ENCODE measurements around the gene NSD1. TPM values are rescaled to one million over a fixed set of nuclear protein-coding genes. Genes with fewer than 3 reads are reported as not detected.
"Not testable (repeated sequence)": the region's sequence is repeated elsewhere in the genome, so short reads cannot be mapped to it uniquely, and the experiment has no call there.

Gene NSD1
- total RNA-seq, 2 donors from 2014 or later, result 62.6 to 80.5 TPM

DNA sequence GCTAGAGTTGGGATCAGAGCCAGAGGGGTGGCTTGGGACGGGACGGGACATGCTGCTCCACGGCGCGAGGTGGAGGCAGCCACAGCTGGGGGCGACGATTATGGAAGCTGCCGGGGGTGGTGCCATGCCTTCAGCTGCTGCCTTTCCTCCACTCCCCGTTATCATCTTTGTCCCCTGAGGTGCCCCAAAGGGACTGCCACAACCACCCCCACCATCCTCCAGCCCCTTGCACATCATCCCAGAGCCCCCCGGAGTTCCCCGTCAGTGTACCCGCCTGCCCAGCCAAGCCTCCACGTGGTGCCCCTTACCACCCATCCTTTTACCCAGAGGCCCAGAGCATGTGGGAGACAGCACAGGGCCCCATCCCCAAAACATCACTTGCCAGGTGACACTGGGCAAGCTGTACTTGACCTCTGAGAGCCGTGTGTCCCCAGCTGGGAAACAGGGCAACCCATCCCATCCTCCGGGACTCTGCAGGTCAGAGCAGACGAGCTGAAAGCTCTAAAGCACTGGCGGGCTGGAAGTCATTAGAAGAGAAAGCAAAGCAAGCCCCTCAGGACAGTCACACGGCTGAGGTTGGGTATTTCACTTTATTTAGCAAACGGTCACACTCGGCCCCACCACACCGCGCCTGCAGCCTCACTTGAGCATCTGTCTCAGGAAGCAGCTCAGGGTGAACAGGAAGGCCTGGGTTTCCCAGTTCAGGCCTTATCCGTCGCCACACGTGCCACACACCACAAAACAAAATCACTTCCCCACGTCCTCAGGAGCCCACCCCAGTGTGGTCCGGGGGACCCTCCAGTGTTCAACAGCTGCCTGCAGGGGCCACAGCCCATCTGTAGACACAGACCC lies 197.6 kb downstream of the NSD1 start:
- DNase-seq (ENCODE audit: low spot score in 2 of 2), result no peak
- Mint-ChIP-seq H3K9me3 (no peaks in the 10 kb centered on the region), H3K27ac (peak overlapping the region in 1 of 2 donors; percentile 55), H3K36me3 (peaks cover 7 to 10% of the 10 kb centered on the region in 2 donors)
- ATAC-seq, result no peak

DNA sequence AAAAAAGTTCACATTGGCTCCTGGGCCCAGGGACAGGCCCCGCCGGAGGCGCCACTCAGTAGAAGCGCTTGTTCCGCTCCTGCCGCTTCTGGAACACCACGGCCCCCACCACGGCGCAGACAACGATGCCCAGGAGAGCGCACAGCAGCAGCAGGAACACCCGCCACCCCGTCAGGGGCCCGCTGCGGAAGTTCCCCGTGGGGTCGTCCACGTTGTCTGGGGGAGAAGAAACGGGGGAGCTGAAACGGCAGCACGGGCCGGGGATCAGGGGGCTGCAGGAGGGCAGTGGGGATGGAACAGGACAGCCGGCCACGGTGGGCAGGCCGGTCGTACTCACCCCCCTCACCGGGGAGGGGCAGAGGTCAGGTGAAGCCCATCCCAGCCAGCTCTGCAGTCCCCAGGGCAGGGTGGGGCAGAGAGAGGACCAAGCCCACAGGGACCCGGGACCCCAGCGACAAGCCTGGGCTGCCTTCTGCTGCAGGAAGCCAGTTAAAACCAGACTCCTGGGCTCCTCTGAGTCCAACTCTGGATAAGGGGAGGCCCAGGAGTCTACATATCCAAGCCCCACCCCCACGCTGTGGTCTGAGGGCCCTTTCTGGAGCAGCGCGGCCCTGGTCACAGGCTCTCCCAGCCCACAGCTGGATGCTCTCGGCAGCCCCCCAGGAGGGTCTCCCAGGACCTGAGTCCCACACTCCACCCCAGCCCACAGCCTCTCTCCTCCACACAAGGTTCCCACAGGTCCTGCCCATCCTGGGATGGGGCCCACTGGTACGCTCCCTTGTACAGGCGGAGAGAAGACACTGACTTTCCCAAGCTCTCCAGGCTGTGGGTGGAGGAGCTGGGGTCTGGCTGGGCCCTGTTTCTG lies 198.7 kb downstream of the NSD1 start:
- H3K27ac Mint-ChIP-seq, result peak overlapping the region in 1 of 2 donors; percentile 23
- H3K9me3 Mint-ChIP-seq, result no peaks in the 10 kb centered on the region
- H3K36me3 Mint-ChIP-seq, result peaks cover 10 to 11% of the 10 kb centered on the region in 2 donors
- no peak for DNase-seq (ENCODE audit: low spot score in 2 of 2)
- no peak for ATAC-seq

DNA sequence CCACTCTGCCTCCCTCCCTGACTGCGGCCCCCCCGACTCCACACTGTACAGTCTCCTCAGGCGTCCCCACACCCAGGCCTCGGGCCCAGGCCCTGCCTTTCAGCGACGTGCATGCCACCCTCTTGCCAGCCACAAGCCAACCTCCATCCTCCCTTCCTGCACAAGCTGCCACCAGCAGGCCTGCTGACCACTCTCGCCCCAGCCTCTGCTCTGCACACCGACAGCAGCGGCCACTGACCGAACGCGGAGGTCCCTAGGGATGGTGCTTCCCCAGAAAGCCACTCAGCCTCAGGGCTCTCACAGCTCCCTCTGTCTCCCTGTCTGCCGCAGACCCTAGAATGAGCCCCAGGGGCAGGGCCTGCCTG lies 199.3 kb downstream of the NSD1 start:
- DNase-seq (ENCODE audit: low spot score in 2 of 2) (no peak), ATAC-seq (no peak)
- H3K36me3 Mint-ChIP-seq, result peaks cover 10 to 11% of the 10 kb centered on the region in 2 donors
- H3K27ac Mint-ChIP-seq, result peak overlapping the region; percentile 23 to 66
- H3K9me3 Mint-ChIP-seq, result no peaks in the 10 kb centered on the region

DNA sequence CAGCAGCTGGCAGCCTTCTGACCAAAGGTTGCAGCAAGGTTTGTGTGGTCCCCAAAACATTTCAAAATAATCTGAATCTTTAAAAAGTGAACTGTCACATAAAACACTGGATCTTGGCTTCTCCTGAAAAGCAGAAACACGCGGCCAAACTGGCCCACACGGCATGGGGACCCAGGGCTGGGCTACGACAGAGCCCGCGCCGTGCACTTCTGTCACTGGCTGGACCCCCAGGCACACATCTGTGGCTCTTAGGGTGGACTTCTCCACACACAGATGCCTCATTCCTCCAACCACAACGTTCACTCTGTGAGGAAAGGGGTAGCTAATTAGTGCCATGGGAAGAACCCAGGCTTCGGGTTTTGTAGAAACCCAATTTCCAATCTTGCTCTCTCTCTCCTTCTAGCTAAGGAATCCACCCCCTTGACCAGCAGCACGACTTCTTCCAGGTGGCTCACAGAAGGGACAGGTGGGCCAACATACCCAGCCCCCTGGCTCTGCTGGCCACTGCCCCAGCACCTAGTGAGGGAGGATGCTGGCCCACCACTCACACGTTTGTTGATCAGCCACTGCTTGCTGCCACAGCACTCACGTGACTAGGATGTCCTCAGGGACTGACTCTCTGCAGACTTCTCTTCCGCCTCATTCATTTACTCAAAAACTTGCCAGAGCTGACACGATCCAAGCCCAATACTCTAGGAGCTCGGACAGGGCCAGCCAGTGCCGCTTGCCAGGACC lies 200.0 kb downstream of the NSD1 start:
- peaks cover 10 to 11% of the 10 kb centered on the region in 2 donors for H3K36me3 Mint-ChIP-seq
- H3K27ac Mint-ChIP-seq, result peak overlapping the region; percentile 23 to 44
- no peak for DNase-seq (ENCODE audit: low spot score in 2 of 2)
- no peaks in the 10 kb centered on the region for H3K9me3 Mint-ChIP-seq
- ATAC-seq, result no peak

DNA sequence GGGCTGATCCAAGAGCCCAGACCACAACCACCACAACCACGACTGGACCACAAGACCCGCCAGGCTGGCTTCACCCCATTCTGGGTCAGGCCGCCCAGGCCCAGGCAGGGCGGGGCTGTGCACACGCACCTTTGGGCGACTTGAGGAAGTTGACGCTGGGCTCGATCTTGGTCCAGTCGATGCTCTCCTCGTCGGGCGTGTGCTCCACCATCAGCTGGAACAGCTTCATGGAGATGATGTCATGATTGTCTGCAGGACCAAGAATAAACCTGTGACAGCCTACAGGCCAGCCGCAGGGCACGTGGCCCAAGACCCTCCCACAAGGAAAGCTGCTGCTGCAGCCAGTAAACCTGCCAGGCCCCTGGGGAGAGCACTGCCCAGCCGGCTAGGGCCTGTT lies 200.6 kb downstream of the NSD1 start:
- Mint-ChIP-seq H3K27ac (peak overlapping the region in 1 of 2 donors; percentile 44), H3K9me3 (no peaks in the 10 kb centered on the region), H3K36me3 (peaks cover 10 to 11% of the 10 kb centered on the region in 2 donors)
- DNase-seq (ENCODE audit: low spot score in 2 of 2) (no peak), ATAC-seq (no peak)

DNA sequence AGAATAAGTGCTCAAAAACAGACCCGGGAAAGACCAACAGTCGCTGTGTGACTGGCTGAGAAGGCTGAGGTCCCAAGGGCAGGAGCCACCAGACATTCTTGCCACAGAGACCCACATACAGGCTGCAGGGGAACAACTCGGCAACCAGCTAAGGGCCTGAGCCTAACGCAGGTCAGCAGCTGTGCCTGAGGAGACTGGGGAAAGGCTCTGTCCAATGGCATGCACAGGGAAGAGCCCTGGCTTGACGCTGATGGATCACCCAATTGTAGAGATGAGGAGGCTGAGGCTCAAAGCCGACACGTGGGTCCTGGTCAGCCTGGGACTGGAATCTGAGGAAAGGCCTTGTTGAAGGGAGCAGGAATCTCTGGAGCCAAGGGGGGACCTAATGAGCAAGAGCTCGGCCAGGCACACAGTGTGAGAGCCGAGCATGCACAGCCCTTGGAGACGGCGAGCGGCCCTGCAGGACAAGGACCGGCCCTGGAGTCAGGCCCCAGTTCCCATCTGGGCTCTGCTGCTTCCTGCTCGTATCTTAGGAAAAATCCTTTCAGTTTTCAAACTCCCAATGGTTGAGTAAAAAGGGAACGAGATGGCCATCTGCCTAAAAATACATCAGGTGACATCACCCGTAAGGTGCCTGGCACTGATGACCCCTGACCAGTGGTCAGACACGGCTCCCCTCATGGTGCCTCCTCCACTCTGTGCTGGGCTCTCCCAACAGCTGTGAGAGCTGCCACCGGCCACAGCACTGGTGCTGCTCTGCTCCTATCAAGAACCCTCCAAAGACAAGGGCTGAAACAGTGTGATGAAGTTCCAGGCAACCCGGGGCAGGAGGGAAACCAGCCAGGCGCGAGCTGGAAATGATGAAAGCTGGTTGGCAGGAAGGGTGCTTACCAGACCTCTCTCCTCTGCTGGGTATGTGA lies 201.5 kb downstream of the NSD1 start:
- peaks cover 18 to 20% of the 10 kb centered on the region in 2 donors for H3K36me3 Mint-ChIP-seq
- peak overlapping the region in 1 of 2 donors; percentile 65 for H3K27ac Mint-ChIP-seq
- no peaks in the 10 kb centered on the region for H3K9me3 Mint-ChIP-seq
- ATAC-seq (no peak), DNase-seq (ENCODE audit: low spot score in 2 of 2) (no peak)

DNA sequence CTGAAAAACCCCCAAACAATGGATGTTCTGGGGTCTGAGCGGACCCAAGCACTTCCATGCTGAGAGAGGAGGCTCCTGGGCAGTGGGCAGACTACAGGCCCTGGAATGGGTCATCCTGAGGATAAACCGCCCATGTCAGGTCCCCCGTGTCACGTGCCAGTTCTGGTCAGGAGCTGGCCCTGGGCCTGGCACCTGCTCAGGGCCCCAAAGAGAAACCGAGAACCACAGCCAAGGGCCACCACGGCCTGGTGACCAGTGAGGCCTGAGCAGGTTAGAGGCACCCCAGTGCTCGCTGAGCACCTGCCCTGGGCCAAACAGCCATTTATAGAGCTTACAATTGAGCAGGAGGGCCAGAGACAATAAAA lies 202.1 kb downstream of the NSD1 start:
- DNase-seq (ENCODE audit: low spot score in 2 of 2), result no peak
- Mint-ChIP-seq H3K36me3 (peaks cover 18 to 24% of the 10 kb centered on the region in 2 donors), H3K27ac (peak overlapping the region; percentile 19 to 65), H3K9me3 (no peaks in the 10 kb centered on the region)
- no peak for ATAC-seq

DNA sequence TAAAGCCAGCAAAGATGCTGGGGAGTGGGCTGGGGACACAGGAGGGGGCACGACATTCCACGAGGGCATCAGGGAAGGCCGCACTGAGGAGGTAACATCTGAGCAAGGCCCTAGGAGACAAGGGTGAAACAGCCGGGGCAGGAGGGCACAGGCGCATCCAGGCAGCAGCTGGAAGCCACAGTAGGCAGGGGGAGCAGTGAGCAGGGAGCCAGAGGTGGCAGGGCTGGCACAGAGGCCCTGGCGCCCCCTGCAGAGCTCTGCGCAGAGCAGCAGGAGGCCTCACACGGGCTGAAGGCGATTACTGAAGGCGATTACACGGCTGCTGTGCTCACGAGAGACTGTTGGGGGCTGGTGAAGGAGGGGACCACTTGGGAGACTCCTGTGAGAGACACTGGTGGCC lies 202.5 kb downstream of the NSD1 start:
- peak overlapping the region; percentile 25 to 60 for H3K27ac Mint-ChIP-seq
- peak in 1 of 2 donors; percentile 48 for DNase-seq (ENCODE audit: low spot score in 2 of 2)
- ATAC-seq, result peak; percentile 59 to 83

DNA sequence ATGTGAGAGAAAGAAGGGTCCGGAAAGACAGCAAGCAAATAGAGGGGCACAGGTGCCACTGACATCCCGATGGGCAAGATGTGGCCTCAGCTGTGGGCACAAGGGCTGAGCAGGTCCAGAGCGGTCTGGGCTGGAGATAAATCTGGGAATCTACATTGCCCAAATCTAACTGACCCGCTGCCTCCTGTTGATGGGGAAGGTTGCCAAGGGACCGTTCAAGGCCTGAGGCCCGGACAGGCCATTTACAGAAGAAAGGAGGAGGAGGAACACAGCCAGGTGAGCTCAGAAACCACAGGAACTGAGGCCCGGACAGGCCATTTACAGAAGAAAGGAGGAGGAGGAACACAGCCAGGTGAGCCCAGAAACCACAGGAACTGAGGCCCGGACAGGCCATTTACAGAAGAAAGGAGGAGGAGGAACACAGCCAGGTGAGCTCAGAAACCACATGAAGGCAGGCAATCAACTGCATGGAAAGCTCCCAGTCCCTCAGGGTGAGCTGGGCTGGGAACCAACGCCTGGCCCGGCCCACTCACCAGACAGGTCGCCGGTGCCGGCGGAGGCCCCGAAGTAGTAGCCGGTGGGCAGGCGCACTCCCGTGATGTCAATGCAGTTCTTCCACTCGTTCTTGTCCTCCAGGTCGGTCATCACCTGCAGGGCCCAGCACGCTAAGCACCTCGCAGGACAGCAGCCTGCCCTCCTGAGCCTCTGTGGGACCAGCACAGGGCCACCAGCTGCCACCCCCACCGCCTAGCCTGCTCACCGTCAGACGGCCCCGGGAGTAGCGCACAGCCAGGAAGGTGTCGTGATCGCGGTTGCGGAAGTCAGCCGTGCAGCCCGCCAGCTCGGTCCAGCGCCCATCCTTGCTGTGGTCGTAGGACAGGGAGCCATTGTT lies 203.3 kb downstream of the NSD1 start:
- Mint-ChIP-seq H3K27ac (peak overlapping the region; percentile 25 to 60), H3K36me3 (peaks cover 22 to 32% of the 10 kb centered on the region in 2 donors), H3K9me3 (no peaks in the 10 kb centered on the region)

More for the DNA sequence above, 202.5 kb downstream of the NSD1 start:
- Mint-ChIP-seq H3K9me3 (no peaks in the 10 kb centered on the region), H3K36me3 (peaks cover 18 to 24% of the 10 kb centered on the region in 2 donors)

DNA sequence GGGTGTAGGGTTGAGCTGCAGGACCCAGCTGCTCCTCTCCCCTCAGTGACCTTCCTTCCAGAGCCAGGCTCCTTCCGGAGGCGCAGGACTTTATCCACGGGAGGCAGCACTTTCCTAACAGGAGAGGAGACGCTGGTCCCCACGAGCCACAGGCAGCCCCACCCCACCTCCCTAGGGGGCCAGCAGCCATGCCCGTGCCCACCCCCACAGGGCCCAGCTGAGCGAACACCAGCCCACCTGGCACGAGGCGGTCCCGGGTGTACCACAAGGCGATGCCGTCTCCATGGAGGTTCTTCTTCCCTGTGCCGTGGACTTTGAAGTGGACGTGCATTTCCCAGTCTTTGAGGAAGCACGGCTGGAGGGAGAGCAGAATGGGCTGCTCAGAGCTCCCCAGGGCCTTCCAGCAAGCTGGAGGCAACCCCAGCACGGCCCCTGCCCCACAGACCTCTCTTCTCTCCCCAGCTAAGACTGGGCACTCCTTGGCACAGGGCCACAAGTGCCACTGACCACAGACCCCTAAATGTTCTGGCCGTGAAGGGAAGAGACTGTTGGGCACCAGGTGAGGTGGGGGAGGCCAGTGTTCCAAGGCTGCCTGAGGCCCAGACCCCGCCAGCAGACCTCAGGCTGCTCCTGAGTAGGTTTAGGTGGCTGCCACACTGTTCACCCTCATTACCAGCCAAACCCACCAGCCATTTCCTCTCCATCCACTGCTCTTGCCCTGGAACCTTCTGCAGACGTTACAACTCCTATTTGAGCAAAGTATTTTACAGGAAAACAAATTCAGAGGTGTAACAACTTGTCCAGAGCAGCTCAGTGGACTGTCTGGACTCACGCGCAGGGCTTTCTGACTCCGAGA lies 204.9 kb downstream of the NSD1 start:
- Mint-ChIP-seq H3K27ac (peak overlapping the region; percentile 22 to 53), H3K36me3 (peaks cover 22 to 32% of the 10 kb centered on the region in 2 donors), H3K9me3 (no peaks in the 10 kb centered on the region)
- ATAC-seq (no peak), DNase-seq (ENCODE audit: low spot score in 2 of 2) (no peak)

More for the DNA sequence above, 203.3 kb downstream of the NSD1 start:
- no peak for ATAC-seq
- DNase-seq (ENCODE audit: low spot score in 2 of 2), result no peak

DNA sequence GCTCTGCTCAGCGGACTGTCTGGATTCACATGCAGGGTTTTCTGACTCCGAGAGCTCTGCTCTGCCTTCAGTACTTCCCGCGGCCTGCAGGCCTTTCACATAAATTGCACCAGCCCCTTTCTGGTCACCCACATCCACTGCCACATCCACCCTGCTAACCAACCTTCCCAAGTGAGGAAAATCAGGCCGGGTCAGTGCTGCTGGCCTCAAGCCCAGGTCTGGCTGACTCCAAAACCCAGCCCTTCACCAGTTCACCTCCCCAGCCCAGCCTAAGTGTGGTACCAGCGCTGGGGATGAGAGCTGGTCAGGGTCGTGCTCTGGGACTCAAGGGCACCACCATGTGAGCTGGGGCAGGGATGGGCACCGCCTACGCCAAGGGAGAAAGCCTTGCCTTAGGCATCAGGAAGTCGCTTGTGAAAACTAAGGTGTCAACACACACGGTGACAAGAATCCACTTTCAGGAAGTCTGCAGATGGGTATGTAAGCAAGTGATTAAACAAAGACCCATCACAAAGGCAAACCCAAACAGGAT lies 205.6 kb downstream of the NSD1 start:
- Mint-ChIP-seq H3K36me3 (peaks cover 18 to 32% of the 10 kb centered on the region in 2 donors), H3K9me3 (no peaks in the 10 kb centered on the region), H3K27ac (peak overlapping the region; percentile 22 to 70)
- ATAC-seq (no peak), DNase-seq (ENCODE audit: low spot score in 2 of 2) (no peak)

DNA sequence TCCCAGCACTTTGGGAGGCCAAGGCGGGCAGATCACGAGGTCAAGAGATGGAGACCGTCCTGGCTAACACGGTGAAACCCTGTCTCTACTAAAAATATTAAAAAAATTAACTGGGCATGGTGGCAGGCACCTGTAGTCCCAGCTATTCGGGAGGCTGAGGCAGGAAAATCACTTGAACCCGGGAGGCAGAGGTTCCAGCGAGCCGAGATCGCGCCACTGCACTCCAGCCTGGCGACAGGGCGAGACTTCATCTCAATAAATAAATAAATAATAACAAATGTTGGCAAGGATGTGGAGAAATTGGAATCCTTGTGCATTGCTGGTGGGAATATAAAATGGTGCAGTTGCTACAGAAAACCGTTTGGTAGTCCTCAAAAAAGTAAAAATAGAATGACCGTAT lies 209.4 kb downstream of the NSD1 start:
- H3K27ac Mint-ChIP-seq; DNase-seq (ENCODE audit: low spot score in 2 of 2); ATAC-seq; H3K9me3 Mint-ChIP-seq: not testable (repeated sequence)
- peaks cover 12 to 21% of the 10 kb centered on the region in 2 donors for H3K36me3 Mint-ChIP-seq

DNA sequence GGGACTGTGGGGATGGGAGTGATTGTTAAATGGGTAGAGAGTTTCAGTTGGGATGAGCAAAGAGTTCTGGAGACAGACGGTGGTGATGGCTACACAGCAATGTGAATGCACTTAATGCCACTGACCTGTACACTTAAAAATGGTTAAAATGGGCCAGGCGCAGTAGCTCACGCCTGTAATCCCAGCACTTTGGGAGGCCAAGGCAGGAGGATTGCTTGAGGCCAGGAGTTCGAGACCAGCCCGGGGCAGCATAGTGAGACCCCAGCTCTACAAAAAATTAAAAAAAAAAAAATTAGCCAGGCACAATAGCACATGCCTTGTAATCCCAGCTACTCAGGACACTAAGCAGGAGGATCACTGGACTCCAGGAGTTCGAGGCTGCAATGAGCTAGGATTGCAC lies 210.2 kb downstream of the NSD1 start:
- peaks cover 12 to 21% of the 10 kb centered on the region in 2 donors for H3K36me3 Mint-ChIP-seq
- no peak overlapping the region for H3K27ac Mint-ChIP-seq
- no peak for DNase-seq (ENCODE audit: low spot score in 2 of 2)

DNA sequence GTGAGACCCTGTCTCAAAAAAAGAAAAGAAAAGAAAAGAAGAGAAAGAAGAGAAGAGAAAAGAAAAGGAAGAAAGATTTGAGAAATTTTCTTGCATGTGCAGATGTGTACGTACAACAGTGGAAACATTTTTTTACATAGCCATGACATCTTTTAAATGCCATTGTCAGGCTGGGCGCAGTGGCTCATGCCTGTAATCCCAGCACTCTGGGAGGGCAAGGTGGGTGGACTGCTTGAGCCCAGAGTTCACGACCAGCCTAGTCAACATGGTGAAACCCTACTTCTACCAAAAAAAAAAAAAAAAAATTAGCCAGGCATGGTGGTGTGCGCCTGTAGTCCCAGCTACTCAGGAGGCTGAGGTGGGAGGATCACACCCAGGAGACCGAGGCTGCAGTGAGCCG lies 211.3 kb downstream of the NSD1 start:
- DNase-seq (ENCODE audit: low spot score in 2 of 2) (no peak), ATAC-seq (no peak)
- no peak overlapping the region for H3K27ac Mint-ChIP-seq
- no peaks in the 10 kb centered on the region for H3K9me3 Mint-ChIP-seq
- peaks cover 17 to 22% of the 10 kb centered on the region in 2 donors for H3K36me3 Mint-ChIP-seq

More for the DNA sequence above, 210.2 kb downstream of the NSD1 start:
- no peaks in the 10 kb centered on the region for H3K9me3 Mint-ChIP-seq
- no peak for ATAC-seq

All from activated naive CD4-positive, alpha-beta T cell treated with anti-CD3 and anti-CD28 coated beads, Interleukin-2, amount 50 U/mL, for 72 hours (primary cell).